Measurements from ENCODE around the gene TGFA.
"Not testable (repeated sequence)": the region's sequence is repeated elsewhere in the genome, so short reads cannot be mapped to it uniquely, and the experiment has no call there.

Gene TGFA

GRCh38 chr2:70498054-70498453, 55.6 kb downstream of the TGFA start:
- peak; percentile 44 for DNase-seq (ENCODE audit: low spot score)

- no peak for DNase-seq (ENCODE audit: low spot score)
Measured at GRCh38 chr2:70496819-70497218, 56.8 kb downstream of the TGFA start.

DNA sequence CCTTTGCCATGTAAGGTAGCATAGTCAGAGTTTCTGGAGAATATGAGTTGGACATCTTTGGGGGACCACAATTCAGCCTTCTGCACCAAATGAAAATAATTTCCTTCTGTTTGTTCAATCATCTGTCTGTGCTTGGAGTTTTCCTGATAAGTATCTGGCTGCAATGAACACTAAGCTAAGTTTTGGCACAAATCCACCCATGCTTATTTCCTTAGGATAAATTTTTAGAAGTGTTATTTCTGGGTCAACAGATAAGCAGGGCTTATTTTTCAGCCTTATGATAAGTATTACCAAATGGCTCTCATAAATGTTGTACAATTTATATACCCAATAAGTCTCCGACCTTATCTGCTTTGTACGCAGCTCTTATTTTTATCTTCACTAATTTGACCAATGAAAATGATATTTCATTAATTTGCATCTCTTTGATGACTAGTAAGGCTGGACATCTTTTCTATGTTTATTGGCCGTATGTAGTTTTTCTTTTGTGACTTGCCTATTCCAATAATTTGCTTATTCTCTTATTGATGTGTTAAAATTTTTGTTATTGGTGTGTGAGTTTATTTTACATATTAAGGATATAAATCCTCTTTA, 59.2 kb downstream of the TGFA start:
- no peak for DNase-seq (ENCODE audit: low spot score)

DNA sequence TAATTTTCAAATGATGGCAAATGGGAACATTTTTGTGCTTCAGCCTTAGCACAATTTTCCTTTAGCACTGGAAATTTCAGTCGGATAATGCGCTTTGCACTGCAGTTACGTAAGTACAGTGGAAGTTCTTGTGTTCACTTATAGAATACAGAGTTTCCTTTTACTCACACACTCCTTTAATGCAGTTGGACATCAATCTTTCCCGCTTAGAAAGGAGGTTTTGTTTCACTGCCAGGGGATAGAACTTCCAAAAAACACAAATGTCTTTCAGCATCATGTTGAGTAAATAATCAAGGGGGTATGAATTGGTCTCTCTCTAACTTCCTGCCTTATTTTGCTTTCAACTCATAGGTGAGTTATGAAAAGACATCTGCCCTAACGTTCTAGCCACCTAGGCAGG, 63.2 kb downstream of the TGFA start:
- no peak for DNase-seq (ENCODE audit: low spot score)

GRCh38 chr2:70489165-70489564, 64.5 kb downstream of the TGFA start:
- no peak for DNase-seq (ENCODE audit: low spot score)

DNA sequence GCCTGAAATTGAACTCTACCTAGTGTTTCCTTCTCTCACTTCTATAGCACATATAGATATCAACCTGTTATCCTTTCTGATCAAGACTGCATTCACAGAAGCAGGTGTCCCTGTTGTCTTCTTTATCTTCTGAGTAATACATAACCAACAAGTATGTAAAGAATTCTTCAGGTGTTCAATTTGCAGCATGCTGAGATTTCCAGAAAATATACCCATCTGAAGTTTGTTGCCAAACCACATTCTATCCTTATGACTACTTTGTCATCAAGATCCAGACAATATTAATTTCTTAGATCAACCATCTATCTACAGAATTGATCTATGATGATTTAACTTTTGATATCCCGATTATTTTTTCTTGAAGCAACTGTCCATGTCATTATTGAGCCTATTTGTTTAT, 69.5 kb downstream of the TGFA start:
- no peak for DNase-seq (ENCODE audit: low spot score)

DNA sequence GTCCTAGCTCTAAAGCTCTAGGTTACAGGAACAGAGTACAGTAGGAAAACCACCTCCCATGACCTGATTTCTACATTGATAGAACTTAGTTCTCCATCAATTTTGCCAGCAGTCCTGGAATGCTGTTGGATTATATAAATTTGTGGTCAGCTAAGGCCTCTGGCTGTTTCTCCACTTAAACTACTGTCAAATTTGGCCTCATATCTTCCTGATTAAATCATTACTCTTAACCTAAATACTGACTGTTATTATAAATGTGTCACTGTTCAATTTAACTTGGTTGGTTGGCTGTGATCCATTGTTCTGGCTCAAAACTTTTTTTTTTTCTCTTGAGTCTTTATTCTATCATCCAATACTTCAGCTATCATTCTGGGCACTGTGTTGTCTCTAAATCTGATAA, 71.2 kb downstream of the TGFA start:
- no peak for DNase-seq (ENCODE audit: low spot score)

DNA sequence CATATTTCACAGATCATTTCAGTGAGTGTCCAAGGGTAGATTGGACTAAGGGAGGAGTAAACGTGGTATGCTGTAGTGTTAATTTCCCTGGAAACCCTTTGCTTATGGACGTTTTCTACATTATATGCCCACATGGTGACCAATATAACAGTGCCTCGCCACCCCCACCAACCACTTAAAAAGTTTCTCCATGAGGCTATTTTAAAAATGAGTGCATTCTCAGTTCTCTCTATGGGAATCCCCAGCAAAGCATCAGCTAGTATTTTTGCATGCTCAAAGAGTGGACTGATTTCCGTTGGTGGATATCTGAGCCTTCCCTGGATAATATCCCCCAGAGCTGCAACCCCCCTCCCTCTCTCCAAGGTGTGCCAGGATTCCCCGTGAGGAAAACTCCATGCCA, 73.2 kb downstream of the TGFA start:
- DNase-seq (ENCODE audit: low spot score): no peak

DNA sequence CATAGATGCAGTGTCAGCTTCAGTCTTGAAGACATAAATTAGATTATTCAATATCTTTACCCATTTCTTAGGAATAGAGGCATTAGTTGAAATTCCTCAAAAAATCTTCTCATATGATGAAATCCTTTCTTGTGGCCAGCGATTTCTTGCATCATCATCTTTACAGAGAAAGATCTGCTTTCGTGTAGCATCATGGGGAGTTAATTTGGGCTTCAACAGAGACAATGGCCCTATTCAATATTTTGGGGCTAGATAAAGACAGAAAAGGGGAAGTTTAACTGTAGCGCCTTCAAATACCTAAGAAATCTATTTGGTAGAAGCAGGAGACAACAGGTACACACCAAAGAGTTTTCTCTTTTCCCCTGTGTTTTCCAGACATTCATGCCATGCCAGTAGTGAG, 73.8 kb downstream of the TGFA start:
- DNase-seq (ENCODE audit: low spot score): no peak

- DNase-seq (ENCODE audit: low spot score): no peak
Measured at GRCh38 chr2:70477441-70477844, 76.2 kb downstream of the TGFA start.

DNA sequence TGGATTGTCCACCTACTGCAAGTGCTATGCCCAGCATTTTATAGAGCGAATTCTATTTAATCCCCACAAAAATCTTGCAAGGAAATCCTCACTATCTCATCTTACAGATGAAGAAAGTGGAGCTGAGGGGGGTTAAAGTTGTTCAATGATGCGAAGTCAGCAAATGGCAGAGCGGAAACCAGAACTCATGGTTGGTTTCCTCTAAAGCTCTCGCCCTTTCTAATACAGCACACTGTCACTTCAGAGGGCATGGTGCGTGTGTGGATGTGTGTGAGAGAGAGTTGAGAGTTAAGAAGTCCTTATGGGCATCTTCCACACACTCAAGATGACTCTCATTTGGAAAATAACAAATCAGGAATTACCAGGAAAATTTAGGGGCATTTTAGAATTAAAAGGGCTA, 78.4 kb downstream of the TGFA start:
- no peak for DNase-seq (ENCODE audit: low spot score)

GRCh38 chr2:70474256-70474848, 79.3 kb downstream of the TGFA start:
- DNase-seq (ENCODE audit: low spot score): no peak

- DNase-seq (ENCODE audit: low spot score): no peak
Measured at GRCh38 chr2:70473101-70473722, 80.4 kb downstream of the TGFA start.

DNA sequence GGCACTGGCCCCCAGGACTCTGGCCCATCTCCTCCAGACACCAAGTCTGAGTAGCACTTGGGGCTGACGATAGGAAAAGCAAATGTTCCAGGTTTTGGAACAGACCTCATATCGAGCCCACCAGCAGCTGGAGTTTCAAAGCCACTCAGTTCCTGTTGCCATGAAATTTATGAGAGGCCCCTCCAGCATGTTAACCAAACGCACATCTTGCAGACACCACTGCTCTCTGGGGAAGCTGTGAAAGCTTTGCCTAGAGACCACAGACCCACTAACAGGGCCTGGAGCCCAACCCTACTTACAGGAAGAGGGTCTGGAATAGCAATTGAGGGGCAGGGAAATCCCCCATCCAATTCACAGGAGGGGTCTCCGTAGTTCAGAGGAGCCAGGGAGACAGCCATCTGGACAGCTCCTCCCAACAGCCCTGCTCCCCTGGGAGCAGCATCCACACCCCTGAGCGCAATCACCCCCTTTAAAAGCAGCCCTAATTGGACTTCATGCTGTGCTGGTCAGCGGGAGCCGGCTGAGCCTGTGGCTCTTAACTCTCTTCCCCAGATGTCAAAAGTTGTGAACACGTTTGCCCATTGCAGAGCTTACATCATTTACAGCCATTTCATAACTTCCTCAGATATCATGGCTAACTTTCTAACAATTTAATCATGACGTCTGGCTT, 81.3 kb downstream of the TGFA start:
- DNase-seq (ENCODE audit: low spot score): no peak

- DNase-seq (ENCODE audit: low spot score): no peak
Measured at GRCh38 chr2:70471129-70471528, 82.5 kb downstream of the TGFA start.

- DNase-seq (ENCODE audit: low spot score): no peak
Measured at GRCh38 chr2:70469961-70470360, 83.7 kb downstream of the TGFA start.

DNA sequence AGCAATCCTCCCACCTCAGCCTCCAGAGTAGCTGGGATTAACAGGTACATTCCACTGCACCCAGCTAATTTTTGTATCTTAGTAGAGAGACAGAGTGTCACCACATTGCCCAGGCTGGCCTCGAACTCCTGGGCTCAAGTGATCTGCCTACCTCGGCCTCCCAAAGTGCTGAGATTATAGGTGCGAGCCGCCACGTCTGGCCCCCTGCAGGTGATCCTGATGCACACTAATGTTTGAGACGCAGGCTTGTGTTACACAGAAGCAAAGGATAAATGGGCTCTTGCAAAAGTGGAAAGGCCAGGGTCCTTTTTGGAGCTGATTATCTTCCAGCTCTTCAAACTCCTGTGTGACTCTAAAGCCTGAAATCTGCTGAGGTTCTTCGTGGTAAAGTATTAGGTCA, 84.2 kb downstream of the TGFA start:
- no peak for DNase-seq (ENCODE audit: low spot score)

- DNase-seq (ENCODE audit: low spot score): no peak
Measured at GRCh38 chr2:70468878-70469277, 84.7 kb downstream of the TGFA start.

DNA sequence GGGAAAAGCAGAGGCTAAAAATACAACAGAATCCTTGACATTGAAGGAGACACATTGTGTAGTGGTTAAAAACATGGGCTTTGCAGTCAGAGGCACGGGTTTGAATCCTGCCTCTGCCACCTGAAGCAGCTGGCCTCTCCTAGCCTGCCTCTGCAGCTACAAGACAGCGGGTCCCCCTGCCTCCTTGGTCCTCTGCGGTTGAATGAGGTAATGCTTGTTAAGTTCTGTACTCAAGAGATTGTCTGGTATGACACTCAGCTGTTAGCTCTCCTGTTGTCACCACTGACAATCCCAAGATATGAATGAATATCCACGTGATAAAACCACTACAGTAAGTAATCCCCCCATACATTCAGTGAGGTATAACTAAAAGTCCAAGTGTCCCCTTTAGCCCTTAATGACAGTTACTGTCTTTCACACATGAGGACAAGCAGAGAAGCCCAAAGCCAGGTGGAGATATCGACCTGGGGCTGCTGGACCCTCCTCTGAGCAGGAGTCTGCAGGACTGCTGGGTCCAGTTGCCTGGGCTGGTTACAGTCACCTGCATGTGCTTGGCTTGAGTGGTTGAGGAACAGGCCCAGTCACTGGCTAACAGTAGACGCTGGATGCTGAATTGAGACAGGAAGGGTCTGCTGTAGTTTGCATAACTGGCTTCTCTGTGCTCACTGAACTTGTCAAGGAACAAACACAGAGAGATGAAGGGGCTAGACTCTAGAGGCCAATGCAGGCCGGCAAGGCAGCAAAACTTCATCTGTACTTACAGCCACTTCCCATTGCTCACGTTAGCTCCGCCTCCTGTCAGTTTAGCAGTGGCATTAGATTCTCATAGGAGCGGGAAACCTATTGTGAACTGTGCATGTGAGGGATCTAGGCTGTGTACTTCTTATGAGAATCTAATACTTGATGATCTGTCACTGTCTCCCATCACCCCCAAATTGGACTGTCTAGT, 85.5 kb downstream of the TGFA start:
- DNase-seq (ENCODE audit: low spot score): no peak

GRCh38 chr2:70467237-70467636, 86.4 kb downstream of the TGFA start:
- DNase-seq (ENCODE audit: low spot score): no peak

DNA sequence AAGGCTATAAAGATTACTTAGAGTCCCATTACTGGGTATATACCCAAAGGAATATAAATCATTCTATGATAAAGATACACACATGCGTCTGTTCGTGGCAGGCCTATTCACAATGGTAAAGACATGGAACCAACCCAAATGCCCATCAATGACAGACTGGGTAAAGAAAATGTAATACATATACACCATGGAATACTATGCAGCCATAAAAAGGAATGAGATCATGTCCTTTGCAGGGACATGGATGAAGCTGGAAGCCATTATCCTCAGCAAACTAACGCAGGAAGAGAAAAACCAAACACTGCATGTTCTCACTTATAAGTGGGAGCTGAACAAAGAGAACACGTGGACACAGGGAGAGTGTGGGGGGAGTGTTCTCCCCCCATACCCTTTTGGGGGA, 87.0 kb downstream of the TGFA start:
- DNase-seq (ENCODE audit: low spot score): not testable (repeated sequence)

- DNase-seq (ENCODE audit: low spot score): no peak
Measured at GRCh38 chr2:70463997-70464396, 89.6 kb downstream of the TGFA start.

All from SW480 (cell line).